HEK293 (cell line): ENCODE results near the gene MED16.

Experiments used
- CTCF ChIA-PET: fragments of 350-600 bp; formaldehyde crosslinking; extraction: SDS; loops from one replicate; lab custom pipeline; 2021; ENCODE audit warnings: antibody characterized with exemption; lab: Yijun Ruan, JAX
- POLR2A ChIA-PET: fragments of 300-600 bp; formaldehyde crosslinking; extraction: SDS; loops from one replicate; lab custom pipeline; 2020; ENCODE audit warnings: antibody characterized with exemption, inconsistent platforms; lab: Yijun Ruan, JAX
- H3K27ac ChIP-seq: fragments of 200-500 bp; sonication (Bioruptor generic); 2 replicates; pipeline ENCODE4 v1.5.1; 2014; ENCODE audit warnings: low read depth, low read length, control low read depth, inconsistent platforms; ENCODE audit errors: extremely low read depth
- H3K36me3 ChIP-seq, 2 experiments: fragments of 200-500 bp in 1 of 2; sonication (Bioruptor generic) in 1 of 2; 1 replicate in 1 of 2; 2 replicates in 1 of 2; pipeline ENCODE4 v1.5.1; 2014 to 2017; ENCODE audit warnings: inconsistent platforms in 2 of 2, low read length in 2 of 2; ENCODE audit not compliant: control insufficient read depth in 2 of 2, insufficient read depth in 1 of 2
- H3K4me1 ChIP-seq: fragments of 200-500 bp; sonication (Bioruptor generic); 2 replicates; pipeline ENCODE4 v1.5.1; 2014; ENCODE audit warnings: mild to moderate bottlenecking, low read length, inconsistent platforms; ENCODE audit not compliant: control insufficient read depth, insufficient read depth
- H3K4me3 ChIP-seq: 2 replicates; pipeline ENCODE4 v1.5.1; 2011; ENCODE audit warnings: low read depth, mild to moderate bottlenecking, control low read depth, low read length, moderate library complexity
- H3K9me3 ChIP-seq: fragments of 200-500 bp; sonication (Bioruptor generic); 2 replicates; pipeline ENCODE4 v1.5.1; 2014; ENCODE audit warnings: low read depth, low read length, inconsistent platforms; ENCODE audit not compliant: control insufficient read depth, insufficient read depth
- GLIS1 ChIP-seq: fragments of 450-650 bp; formaldehyde crosslinking; IDR thresholded peaks from 2 replicates; pipeline ENCODE4 v1.5.1; 2016; ENCODE audit warnings: missing biosample characterization, missing genetic modification characterization
- KLF8 ChIP-seq: fragments of 450-650 bp; formaldehyde crosslinking; IDR thresholded peaks from 2 replicates; pipeline ENCODE4 v1.5.1; 2016; ENCODE audit warnings: missing biosample characterization, missing genetic modification characterization
- KLF9 ChIP-seq: fragments of 450-650 bp; formaldehyde crosslinking; IDR thresholded peaks from 2 replicates; pipeline ENCODE4 v1.5.1; 2016; ENCODE audit warnings: missing biosample characterization, missing genetic modification characterization, low read depth
- OSR2 ChIP-seq: fragments of 450-650 bp; formaldehyde crosslinking; IDR thresholded peaks from 2 replicates; pipeline ENCODE4 v1.5.1; 2016; ENCODE audit warnings: missing biosample characterization, missing genetic modification characterization
- SP2 ChIP-seq: fragments of 450-650 bp; formaldehyde crosslinking; IDR thresholded peaks from 2 replicates; pipeline ENCODE4 v1.5.1; 2016; ENCODE audit warnings: missing biosample characterization, missing genetic modification characterization
- SP7 ChIP-seq: fragments of 450-650 bp; formaldehyde crosslinking; IDR thresholded peaks from 2 replicates; pipeline ENCODE4 v1.5.1; 2016; ENCODE audit warnings: missing biosample characterization, missing genetic modification characterization
- ZBTB48 ChIP-seq: fragments of 450-650 bp; formaldehyde crosslinking; IDR thresholded peaks from 2 replicates; pipeline ENCODE4 v1.5.1; 2016; ENCODE audit warnings: missing biosample characterization, missing genetic modification characterization
- ZBTB7A ChIP-seq: fragments of 450-650 bp; formaldehyde crosslinking; IDR thresholded peaks from 2 replicates; pipeline ENCODE4 v1.5.1; 2016; ENCODE audit warnings: low read depth, missing biosample characterization, missing genetic modification characterization
- ZBTB8A ChIP-seq: fragments of 450-650 bp; formaldehyde crosslinking; IDR thresholded peaks from 2 replicates; pipeline ENCODE4 v1.5.1; 2016; ENCODE audit warnings: missing biosample characterization, missing genetic modification characterization
- ZFP41 ChIP-seq: fragments of 450-650 bp; formaldehyde crosslinking; IDR thresholded peaks from 2 replicates; pipeline ENCODE4 v1.5.1; 2016; ENCODE audit warnings: missing biosample characterization, missing genetic modification characterization, borderline replicate concordance
- ZNF335 ChIP-seq: fragments of 450-650 bp; formaldehyde crosslinking; conservative IDR thresholded peaks from 2 replicates; pipeline ENCODE4 v1.5.1; 2016; ENCODE audit warnings: missing biosample characterization, missing genetic modification characterization
- ZNF394 ChIP-seq: fragments of 450-650 bp; formaldehyde crosslinking; IDR thresholded peaks from 2 replicates; pipeline ENCODE4 v1.5.1; 2016; ENCODE audit warnings: missing biosample characterization, missing genetic modification characterization, mild to moderate bottlenecking, moderate library complexity, borderline replicate concordance
- ZNF423 ChIP-seq: fragments of 450-650 bp; formaldehyde crosslinking; IDR thresholded peaks from 2 replicates; pipeline ENCODE4 v1.5.1; 2016; ENCODE audit warnings: missing biosample characterization, missing genetic modification characterization
- ZNF548 ChIP-seq: fragments of 450-650 bp; formaldehyde crosslinking; IDR thresholded peaks from 2 replicates; pipeline ENCODE4 v1.5.1; 2016; ENCODE audit warnings: missing biosample characterization, missing genetic modification characterization
- ZNF600 ChIP-seq: fragments of 450-650 bp; formaldehyde crosslinking; IDR thresholded peaks from 2 replicates; pipeline ENCODE4 v1.5.1; 2016; ENCODE audit warnings: missing biosample characterization, missing genetic modification characterization
- ZNF664 ChIP-seq: fragments of 450-650 bp; formaldehyde crosslinking; IDR thresholded peaks from 2 replicates; pipeline ENCODE4 v1.5.1; 2016; ENCODE audit warnings: missing biosample characterization, missing genetic modification characterization
- ZNF843 ChIP-seq: fragments of 450-650 bp; formaldehyde crosslinking; IDR thresholded peaks from 2 replicates; pipeline ENCODE4 v1.5.1; 2016; ENCODE audit warnings: missing biosample characterization, missing genetic modification characterization
- TF ChIP-seq, protein P1 (sequence below): fragments of 450-650 bp; formaldehyde crosslinking; IDR thresholded peaks from 2 replicates; pipeline ENCODE4 v1.5.1; 2016; ENCODE audit warnings: missing biosample characterization, missing genetic modification characterization
- TF ChIP-seq, protein P2 (sequence below): fragments of 450-650 bp; formaldehyde crosslinking; IDR thresholded peaks from 2 replicates; pipeline ENCODE4 v1.5.1; 2016; ENCODE audit warnings: missing biosample characterization, missing genetic modification characterization, borderline replicate concordance
- TF ChIP-seq, protein P3 (sequence below): fragments of 450-650 bp; formaldehyde crosslinking; IDR thresholded peaks from 2 replicates; pipeline ENCODE4 v1.5.1; 2016; ENCODE audit warnings: missing biosample characterization, missing genetic modification characterization
- TF ChIP-seq, protein P4 (sequence below): fragments of 450-650 bp; formaldehyde crosslinking; IDR thresholded peaks from 2 replicates; pipeline ENCODE4 v1.5.1; 2017; ENCODE audit warnings: missing biosample characterization, missing genetic modification characterization
- TF ChIP-seq, protein P5 (sequence below): fragments of 450-650 bp; formaldehyde crosslinking; IDR thresholded peaks from 2 replicates; pipeline ENCODE4 v1.5.1; 2016; ENCODE audit warnings: missing biosample characterization, missing genetic modification characterization

Gene MED16

DNA sequence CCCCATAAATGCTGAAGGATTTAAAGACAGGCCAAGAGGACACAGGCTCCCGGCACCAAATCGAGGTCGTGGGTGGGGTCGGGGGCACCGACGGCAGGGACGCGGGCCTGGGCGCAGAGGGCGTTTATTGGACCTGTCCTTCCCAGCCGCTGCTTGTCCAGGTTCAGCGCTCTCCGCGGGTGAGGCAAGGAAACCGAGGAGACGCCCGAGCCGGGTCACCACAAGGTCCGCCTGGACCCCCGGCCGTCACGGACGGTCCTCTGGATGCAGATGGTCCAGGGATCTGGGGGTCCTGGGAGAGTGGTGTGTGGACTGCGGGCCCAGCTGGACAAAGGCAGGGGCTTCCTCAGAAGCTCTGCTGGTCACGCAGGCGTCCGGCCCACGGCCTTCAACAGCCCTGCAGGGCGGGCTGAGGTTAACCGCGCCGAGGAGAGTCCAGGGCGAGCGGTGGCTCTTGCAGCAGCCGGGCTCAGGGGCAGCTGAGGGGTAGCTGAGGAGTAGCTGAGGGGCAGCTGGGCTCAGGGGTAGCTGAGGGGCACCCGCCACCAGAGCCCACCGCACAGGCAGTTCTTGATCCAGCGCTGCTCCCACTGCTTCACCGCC lies 25.0 kb downstream of the MED16 start:
- H3K36me3 ChIP-seq: peaks cover 7 to 38% of the 10 kb centered on the region in 2 experiments; a peak in 2 of 3 replicates
- H3K9me3 ChIP-seq: no peaks in the 10 kb centered on the region
- H3K4me3 ChIP-seq: no peak overlapping the region
- ChIA-PET POLR2A (interaction anchor here (0.5 kb wide), 1 partner anchor 51 kb away, joined by 5 read pairs; no protein-coding TSS in a partner anchor), CTCF (no interaction called here)
- H3K4me1 ChIP-seq: no peaks in the 10 kb centered on the region; the same call in 1 of the 2 replicates
- TF ChIP-seq ZNF394 (tag by site-specific recombination) (peak; percentile 96), ZBTB8A (tag by site-specific recombination) (no peak)
- no peak overlapping the region for H3K27ac ChIP-seq

DNA sequence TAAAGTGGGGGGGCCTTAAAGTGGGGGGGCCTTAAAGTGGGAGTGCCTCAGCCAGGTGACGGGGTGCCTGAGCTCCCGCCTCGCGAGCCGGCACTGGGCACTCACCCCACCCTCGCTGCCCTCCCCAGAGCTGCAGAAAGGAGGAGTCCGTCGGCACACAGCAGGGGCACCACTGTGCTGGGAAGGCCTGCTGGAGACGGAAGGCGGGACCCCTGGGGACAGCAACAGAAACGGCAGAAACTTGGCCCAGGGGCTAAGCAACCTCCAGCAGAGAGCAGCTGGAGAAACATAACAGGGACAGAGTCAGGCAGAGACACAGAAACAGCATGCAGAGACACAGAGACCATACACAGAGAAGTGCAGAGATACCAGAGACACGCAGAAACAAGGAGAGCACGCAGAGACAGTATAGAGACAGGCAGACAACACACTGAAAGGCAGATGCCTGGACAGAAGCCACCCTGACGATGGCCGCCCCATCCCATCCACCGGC lies 25.6 kb downstream of the MED16 start:
- Histone ChIP-seq H3K9me3 (no peaks in the 10 kb centered on the region), H3K36me3 (peaks cover 7 to 38% of the 10 kb centered on the region in 2 experiments; a peak in 2 of 3 replicates), H3K27ac (no peak overlapping the region), H3K4me1 (no peaks in the 10 kb centered on the region; the same call in 1 of the 2 replicates), H3K4me3 (no peak overlapping the region)
- POLR2A ChIA-PET: no interaction called here
- CTCF ChIA-PET: no interaction called here
- TF ChIP-seq ZBTB7A (tag by site-specific recombination) (0 out of 2 replicates have a peak, but pooled peaks have one; percentile 58), SP7 (tag by site-specific recombination) (peak; percentile 47; the same call in 1 of the 2 replicates), ZNF664 (no peak), GLIS1 (peak; percentile 98), ZNF423 (tag by site-specific recombination) (peak; percentile 79; the same call in 1 of the 2 replicates), KLF9 (tag by site-specific recombination) (no peak), ZFP41 (tag by site-specific recombination) (no peak), ZNF335 (tag by site-specific recombination) (0 out of 2 replicates have a peak, but pooled peaks have one; percentile 17), ZNF843 (tag by site-specific recombination) (no peak), ZBTB48 (tag by site-specific recombination) (0 out of 2 replicates have a peak, but pooled peaks have one; percentile 19), ZNF600 (tag by site-specific recombination) (peak; percentile 74; the same call in 1 of the 2 replicates), OSR2 (tag by site-specific recombination) (no peak), SP2 (tag by site-specific recombination) (peak; percentile 20; the same call in 1 of the 2 replicates), ZNF548 (tag by site-specific recombination) (no peak), KLF8 (tag by site-specific recombination) (peak; percentile 32; the same call in 1 of the 2 replicates), ZBTB8A (tag by site-specific recombination) (peak; percentile 59)
- TF ChIP-seq, protein P1, sequence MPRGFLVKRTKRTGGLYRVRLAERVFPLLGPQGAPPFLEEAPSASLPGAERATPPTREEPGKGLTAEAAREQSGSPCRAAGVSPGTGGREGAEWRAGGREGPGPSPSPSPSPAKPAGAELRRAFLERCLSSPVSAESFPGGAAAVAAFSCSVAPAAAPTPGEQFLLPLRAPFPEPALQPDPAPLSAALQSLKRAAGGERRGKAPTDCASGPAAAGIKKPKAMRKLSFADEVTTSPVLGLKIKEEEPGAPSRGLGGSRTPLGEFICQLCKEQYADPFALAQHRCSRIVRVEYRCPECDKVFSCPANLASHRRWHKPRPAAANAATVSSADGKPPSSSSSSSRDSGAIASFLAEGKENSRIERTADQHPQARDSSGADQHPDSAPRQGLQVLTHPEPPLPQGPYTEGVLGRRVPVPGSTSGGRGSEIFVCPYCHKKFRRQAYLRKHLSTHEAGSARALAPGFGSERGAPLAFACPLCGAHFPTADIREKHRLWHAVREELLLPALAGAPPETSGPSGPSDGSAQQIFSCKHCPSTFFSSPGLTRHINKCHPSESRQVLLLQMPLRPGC (tag by site-specific recombination): 0 out of 2 replicates have a peak, but pooled peaks have one; percentile 26
- TF ChIP-seq, protein P2, sequence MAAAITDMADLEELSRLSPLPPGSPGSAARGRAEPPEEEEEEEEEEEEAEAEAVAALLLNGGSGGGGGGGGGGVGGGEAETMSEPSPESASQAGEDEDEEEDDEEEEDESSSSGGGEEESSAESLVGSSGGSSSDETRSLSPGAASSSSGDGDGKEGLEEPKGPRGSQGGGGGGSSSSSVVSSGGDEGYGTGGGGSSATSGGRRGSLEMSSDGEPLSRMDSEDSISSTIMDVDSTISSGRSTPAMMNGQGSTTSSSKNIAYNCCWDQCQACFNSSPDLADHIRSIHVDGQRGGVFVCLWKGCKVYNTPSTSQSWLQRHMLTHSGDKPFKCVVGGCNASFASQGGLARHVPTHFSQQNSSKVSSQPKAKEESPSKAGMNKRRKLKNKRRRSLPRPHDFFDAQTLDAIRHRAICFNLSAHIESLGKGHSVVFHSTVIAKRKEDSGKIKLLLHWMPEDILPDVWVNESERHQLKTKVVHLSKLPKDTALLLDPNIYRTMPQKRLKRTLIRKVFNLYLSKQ: no peak
- TF ChIP-seq, protein P3, sequence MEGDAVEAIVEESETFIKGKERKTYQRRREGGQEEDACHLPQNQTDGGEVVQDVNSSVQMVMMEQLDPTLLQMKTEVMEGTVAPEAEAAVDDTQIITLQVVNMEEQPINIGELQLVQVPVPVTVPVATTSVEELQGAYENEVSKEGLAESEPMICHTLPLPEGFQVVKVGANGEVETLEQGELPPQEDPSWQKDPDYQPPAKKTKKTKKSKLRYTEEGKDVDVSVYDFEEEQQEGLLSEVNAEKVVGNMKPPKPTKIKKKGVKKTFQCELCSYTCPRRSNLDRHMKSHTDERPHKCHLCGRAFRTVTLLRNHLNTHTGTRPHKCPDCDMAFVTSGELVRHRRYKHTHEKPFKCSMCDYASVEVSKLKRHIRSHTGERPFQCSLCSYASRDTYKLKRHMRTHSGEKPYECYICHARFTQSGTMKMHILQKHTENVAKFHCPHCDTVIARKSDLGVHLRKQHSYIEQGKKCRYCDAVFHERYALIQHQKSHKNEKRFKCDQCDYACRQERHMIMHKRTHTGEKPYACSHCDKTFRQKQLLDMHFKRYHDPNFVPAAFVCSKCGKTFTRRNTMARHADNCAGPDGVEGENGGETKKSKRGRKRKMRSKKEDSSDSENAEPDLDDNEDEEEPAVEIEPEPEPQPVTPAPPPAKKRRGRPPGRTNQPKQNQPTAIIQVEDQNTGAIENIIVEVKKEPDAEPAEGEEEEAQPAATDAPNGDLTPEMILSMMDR (tag by site-specific recombination): no peak
- TF ChIP-seq, protein P4, sequence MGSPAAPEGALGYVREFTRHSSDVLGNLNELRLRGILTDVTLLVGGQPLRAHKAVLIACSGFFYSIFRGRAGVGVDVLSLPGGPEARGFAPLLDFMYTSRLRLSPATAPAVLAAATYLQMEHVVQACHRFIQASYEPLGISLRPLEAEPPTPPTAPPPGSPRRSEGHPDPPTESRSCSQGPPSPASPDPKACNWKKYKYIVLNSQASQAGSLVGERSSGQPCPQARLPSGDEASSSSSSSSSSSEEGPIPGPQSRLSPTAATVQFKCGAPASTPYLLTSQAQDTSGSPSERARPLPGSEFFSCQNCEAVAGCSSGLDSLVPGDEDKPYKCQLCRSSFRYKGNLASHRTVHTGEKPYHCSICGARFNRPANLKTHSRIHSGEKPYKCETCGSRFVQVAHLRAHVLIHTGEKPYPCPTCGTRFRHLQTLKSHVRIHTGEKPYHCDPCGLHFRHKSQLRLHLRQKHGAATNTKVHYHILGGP: no peak
- TF ChIP-seq, protein P5, sequence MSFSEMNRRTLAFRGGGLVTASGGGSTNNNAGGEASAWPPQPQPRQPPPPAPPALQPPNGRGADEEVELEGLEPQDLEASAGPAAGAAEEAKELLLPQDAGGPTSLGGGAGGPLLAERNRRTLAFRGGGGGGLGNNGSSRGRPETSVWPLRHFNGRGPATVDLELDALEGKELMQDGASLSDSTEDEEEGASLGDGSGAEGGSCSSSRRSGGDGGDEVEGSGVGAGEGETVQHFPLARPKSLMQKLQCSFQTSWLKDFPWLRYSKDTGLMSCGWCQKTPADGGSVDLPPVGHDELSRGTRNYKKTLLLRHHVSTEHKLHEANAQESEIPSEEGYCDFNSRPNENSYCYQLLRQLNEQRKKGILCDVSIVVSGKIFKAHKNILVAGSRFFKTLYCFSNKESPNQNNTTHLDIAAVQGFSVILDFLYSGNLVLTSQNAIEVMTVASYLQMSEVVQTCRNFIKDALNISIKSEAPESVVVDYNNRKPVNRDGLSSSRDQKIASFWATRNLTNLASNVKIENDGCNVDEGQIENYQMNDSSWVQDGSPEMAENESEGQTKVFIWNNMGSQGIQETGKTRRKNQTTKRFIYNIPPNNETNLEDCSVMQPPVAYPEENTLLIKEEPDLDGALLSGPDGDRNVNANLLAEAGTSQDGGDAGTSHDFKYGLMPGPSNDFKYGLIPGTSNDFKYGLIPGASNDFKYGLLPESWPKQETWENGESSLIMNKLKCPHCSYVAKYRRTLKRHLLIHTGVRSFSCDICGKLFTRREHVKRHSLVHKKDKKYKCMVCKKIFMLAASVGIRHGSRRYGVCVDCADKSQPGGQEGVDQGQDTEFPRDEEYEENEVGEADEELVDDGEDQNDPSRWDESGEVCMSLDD (tag by site-specific recombination): 0 out of 2 replicates have a peak, but pooled peaks have one; percentile 21
